Limb (tissue), 2 donors: ENCODE measurements around the gene ZNF358.
"Not testable (repeated sequence)": the region's sequence is repeated elsewhere in the genome, so short reads cannot be mapped to it uniquely, and the experiment has no call there.

Experiments used
- DNase-seq, 2 donors: peaks; one replicate each; pipeline ENCODE4 v3.0.0-alpha.2; 2016; ENCODE audit errors: extremely low spot score in 2 of 2

The ZNF358 gene

GRCh38 chr19:7535047-7535997 is 19.4 kb downstream of the ZNF358 start, which contains the start of gene PNPLA6:
Gene PNPLA6, plus strand, starts transcription at chr19:7535717. Its CDS starts 72 bp downstream, at chr19:7535789.
- DNase-seq: peak; percentile 92 to 98

- DNase-seq: no peak
These were observed 20.2 kb downstream of the ZNF358 start for GRCh38 chr19:7535998-7536695.

GRCh38 chr19:7538990-7539389 is 23.1 kb downstream of the ZNF358 start:
- DNase-seq: not testable (repeated sequence)

GRCh38 chr19:7539827-7540425 is 24.0 kb downstream of the ZNF358 start:
- no peak for DNase-seq

- no peak for DNase-seq
These were observed 25.0 kb downstream of the ZNF358 start for GRCh38 chr19:7540761-7541474.

GRCh38 chr19:7541475-7541824 is 25.5 kb downstream of the ZNF358 start:
- no peak for DNase-seq

- no peak for DNase-seq
These were observed 26.0 kb downstream of the ZNF358 start for GRCh38 chr19:7541828-7542443.

- DNase-seq: no peak
These were observed 26.8 kb downstream of the ZNF358 start for GRCh38 chr19:7542556-7543348.

- no peak for DNase-seq
These were observed 28.7 kb downstream of the ZNF358 start for GRCh38 chr19:7544626-7545025.

GRCh38 chr19:7545300-7545699 is 29.4 kb downstream of the ZNF358 start:
- no peak for DNase-seq

- DNase-seq: no peak
These were observed 30.0 kb downstream of the ZNF358 start for GRCh38 chr19:7545904-7546303.

GRCh38 chr19:7547159-7547558 is 31.3 kb downstream of the ZNF358 start:
- no peak for DNase-seq

GRCh38 chr19:7549429-7550148 is 33.7 kb downstream of the ZNF358 start:
- no peak for DNase-seq

GRCh38 chr19:7550169-7550770 is 34.4 kb downstream of the ZNF358 start:
- peak in 1 of 2 donors; percentile 34 for DNase-seq

- peak; percentile 83 to 91 for DNase-seq
These were observed 35.3 kb downstream of the ZNF358 start for GRCh38 chr19:7550987-7551761.

GRCh38 chr19:7552781-7553180 is 36.9 kb downstream of the ZNF358 start:
- no peak for DNase-seq

GRCh38 chr19:7554565-7554964 is 38.7 kb downstream of the ZNF358 start:
- DNase-seq: no peak
